Fibroblast of pulmonary artery (primary cell): ENCODE data around the gene BBS9.
A peak's percentile ranks its signal among the peaks of the same experiment; 100 is the strongest.

Experiments
- DNase-seq: peaks from one replicate; pipeline ENCODE4 v3.0.0-alpha.2; 2010; ENCODE audit warnings: low read depth
- H3K4me3 ChIP-seq: replicated peaks from 2 replicates; pipeline ENCODE4 v1.5.1; 2011; ENCODE audit warnings: low read depth, mild to moderate bottlenecking, control low read depth, low read length, moderate library complexity
- TF ChIP-seq, protein P1 (sequence below): IDR thresholded peaks from 2 replicates; pipeline ENCODE4 v1.5.1; 2011; ENCODE audit warnings: mild to moderate bottlenecking, control low read depth, low read length, inconsistent platforms; ENCODE audit errors: missing control alignments

The BBS9 gene

GRCh38 chr7:33556472-33556871, 427.1 kb downstream of the BBS9 start:
- TF ChIP-seq, protein P1, sequence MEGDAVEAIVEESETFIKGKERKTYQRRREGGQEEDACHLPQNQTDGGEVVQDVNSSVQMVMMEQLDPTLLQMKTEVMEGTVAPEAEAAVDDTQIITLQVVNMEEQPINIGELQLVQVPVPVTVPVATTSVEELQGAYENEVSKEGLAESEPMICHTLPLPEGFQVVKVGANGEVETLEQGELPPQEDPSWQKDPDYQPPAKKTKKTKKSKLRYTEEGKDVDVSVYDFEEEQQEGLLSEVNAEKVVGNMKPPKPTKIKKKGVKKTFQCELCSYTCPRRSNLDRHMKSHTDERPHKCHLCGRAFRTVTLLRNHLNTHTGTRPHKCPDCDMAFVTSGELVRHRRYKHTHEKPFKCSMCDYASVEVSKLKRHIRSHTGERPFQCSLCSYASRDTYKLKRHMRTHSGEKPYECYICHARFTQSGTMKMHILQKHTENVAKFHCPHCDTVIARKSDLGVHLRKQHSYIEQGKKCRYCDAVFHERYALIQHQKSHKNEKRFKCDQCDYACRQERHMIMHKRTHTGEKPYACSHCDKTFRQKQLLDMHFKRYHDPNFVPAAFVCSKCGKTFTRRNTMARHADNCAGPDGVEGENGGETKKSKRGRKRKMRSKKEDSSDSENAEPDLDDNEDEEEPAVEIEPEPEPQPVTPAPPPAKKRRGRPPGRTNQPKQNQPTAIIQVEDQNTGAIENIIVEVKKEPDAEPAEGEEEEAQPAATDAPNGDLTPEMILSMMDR = no peak

DNA sequence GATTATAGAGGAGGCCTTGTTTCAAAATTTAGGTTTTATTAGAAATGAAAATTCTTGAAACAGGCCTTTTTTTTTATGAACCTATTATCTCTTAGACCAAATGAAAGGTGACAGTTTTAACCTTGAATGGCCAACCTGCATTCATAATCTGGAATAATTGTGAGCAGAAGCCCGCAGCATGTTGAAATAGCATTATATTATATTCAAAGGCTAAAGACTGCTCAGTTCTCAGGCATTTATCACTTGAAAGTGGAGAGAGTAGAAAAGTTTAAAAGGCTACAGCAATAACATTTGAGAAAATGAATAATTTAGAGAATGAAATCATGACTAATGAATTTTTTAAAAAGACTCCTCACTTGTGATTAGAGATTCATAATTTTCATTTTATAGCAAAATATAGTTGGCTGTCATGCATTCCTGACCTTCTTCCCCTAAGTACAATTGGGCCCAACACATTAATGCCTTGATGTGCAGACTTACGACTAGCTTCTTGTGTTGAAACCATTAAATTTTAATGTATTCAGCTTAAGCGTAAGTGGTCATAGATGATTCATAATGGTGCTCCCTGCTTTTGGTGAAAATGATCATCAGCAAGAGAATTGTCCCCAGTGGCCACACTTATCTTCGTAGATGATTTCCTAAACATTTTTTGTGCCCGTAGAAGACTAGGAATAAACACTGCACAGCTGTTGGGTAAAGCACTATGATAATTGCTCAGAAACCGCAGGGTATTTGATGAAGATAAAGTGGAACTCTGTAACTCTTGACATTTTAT, 429.4 kb downstream of the BBS9 start:
- no peak overlapping the region for H3K4me3 ChIP-seq
- TF ChIP-seq, protein P1 = no peak
- DNase-seq = no peak

More at GRCh38 chr7:33556472-33556871, 427.1 kb downstream of the BBS9 start:
- DNase-seq = no peak
- no peak overlapping the region for H3K4me3 ChIP-seq

DNA sequence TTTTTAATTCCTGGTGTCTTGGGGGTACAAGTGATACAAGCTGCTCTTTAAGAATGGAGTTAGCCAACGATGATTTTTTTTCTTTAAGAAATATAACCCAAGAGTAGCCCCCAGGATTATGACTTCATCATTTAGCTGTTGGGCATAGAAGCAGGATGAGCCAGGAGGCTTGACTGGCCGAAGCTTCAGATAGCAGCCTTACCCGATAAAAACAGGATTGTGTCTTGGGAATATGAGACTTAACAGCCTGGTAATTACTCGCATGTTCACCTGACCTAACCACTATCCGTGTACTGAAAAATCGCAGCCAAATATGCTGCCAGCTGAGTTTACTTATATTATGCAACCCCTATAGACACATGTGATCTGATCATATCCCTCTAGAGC, 430.0 kb downstream of the BBS9 start:
- DNase-seq = no peak
- TF ChIP-seq, protein P1 = no peak

GRCh38 chr7:33562996-33563395, 433.6 kb downstream of the BBS9 start:
- H3K4me3 ChIP-seq = no peak overlapping the region
- no peak for DNase-seq
- TF ChIP-seq, protein P1 = no peak

More for the DNA sequence above, 430.0 kb downstream of the BBS9 start:
- no peak overlapping the region for H3K4me3 ChIP-seq

DNA sequence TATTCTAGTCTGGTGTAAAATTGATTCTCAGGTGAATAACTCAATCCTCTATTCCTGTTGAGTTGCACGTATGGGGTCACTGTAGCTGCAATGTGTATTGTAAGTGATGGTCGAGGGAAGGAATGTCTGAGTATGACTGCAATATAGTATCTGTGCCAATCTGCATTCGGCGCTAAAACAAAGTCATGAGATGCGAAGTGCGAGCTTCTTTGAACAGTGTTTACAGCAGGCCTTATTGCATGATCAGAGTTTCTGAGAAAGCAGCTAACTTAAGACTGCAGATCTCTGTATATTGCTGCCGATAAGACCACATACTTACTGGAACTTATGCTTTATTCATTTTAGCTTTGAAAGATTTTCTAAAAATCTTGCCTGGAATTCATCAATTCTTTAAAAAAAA, 434.3 kb downstream of the BBS9 start:
- DNase-seq = no peak
- no peak overlapping the region for H3K4me3 ChIP-seq
- TF ChIP-seq, protein P1 = no peak

DNA sequence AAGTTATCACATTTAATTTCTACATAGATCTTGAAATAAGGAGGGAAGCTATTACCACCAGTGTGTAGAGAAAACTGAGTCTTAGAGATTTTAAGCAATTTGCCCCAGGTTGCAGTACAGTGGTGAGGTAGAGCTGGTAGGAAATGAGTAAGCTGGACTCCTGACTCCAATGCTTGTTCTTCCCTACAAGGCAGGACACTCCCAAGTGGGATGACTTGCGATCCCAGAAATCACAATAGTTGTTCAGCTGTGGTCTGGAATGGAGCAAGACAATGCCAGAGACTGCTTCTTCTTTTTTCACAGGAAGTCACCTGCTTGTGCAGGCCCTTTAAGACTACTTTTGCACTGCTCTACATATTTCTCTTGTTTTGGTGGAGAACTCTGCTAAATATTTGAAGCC, 448.8 kb downstream of the BBS9 start:
- peak; percentile 40 for DNase-seq
- H3K4me3 ChIP-seq = no peak overlapping the region
- TF ChIP-seq, protein P1 = no peak
